Mesenteric fat pad (tissue), 1 donor: Measurements from ENCODE around the gene DUOXA2. TPM values are rescaled to one million over a fixed set of nuclear protein-coding genes. Genes with fewer than 3 reads are reported as not detected.

Experiments
- DNase-seq: peaks from one replicate; pipeline ENCODE4 v3.0.0-alpha.2; 2020; ENCODE audit warnings: low spot score
- total RNA-seq: library from RNA; stranded (reverse); fragmentation: NEBNext Ultra II Directional; extraction: Animal tissue kit (Norgen Biotek cat#: 25700); gene quantifications from one replicate; pipeline ENCODE4 v1.2.1, GENCODE V29; 2021
- donor health status: DM: yes; HTN: yes; CAD: no.

DUOXA2 gene
- total RNA-seq, 1 donor from 2014 or later: not detected

- DNase-seq: no peak
Observed at GRCh38 chr15:45116482-45117307, 2.6 kb downstream of the DUOXA2 start.

- no peak for DNase-seq
Observed at GRCh38 chr15:45117308-45118130, 3.4 kb downstream of the DUOXA2 start.

GRCh38 chr15:45118131-45118588 lies 4.0 kb downstream of the DUOXA2 start:
- DNase-seq: no peak

GRCh38 chr15:45118996-45119395 lies 4.9 kb downstream of the DUOXA2 start:
- DNase-seq: no peak

- DNase-seq: no peak
Observed at GRCh38 chr15:45120081-45120972, 6.2 kb downstream of the DUOXA2 start.

- DNase-seq: no peak
Observed at GRCh38 chr15:45121020-45121419, 6.9 kb downstream of the DUOXA2 start.

- no peak for DNase-seq
Observed at GRCh38 chr15:45121706-45122417, 7.7 kb downstream of the DUOXA2 start.

- DNase-seq: no peak
Observed at GRCh38 chr15:45122719-45123118, 8.6 kb downstream of the DUOXA2 start.

GRCh38 chr15:45123397-45123796 lies 9.3 kb downstream of the DUOXA2 start:
- no peak for DNase-seq

- no peak for DNase-seq
Observed at GRCh38 chr15:45126535-45127158, 12.5 kb downstream of the DUOXA2 start.

- DNase-seq: no peak
Observed at GRCh38 chr15:45128971-45129639, 15.0 kb downstream of the DUOXA2 start.

GRCh38 chr15:45129651-45130129 lies 15.6 kb downstream of the DUOXA2 start, which contains the start of the genes DUOX1 and DUOXA1:
TSS of gene DUOX1 (plus strand) at chr15:45129994. CDS start at chr15:45131967, 1,973 bp downstream.
TSS of gene DUOXA1 (minus strand) at chr15:45129879. CDS start at chr15:45123014, 6,865 bp downstream.
- DNase-seq: no peak

GRCh38 chr15:45130291-45131000 lies 16.3 kb downstream of the DUOXA2 start:
- no peak for DNase-seq

GRCh38 chr15:45131510-45131909 lies 17.4 kb downstream of the DUOXA2 start:
- no peak for DNase-seq

- DNase-seq: no peak
Observed at GRCh38 chr15:45132844-45133560, 18.9 kb downstream of the DUOXA2 start.

GRCh38 chr15:45133561-45133920 lies 19.4 kb downstream of the DUOXA2 start:
- no peak for DNase-seq

GRCh38 chr15:45134046-45134445 lies 19.9 kb downstream of the DUOXA2 start:
- DNase-seq: no peak
